ENCODE measurements around the gene PIEZO2.

- TF ChIP-seq CTCF (IDR thresholded peaks at IDR 0.05) (no peak), TCF7L2 (IDR thresholded peaks at IDR 0.05; ENCODE audit: low read depth, low read length) (no peak), SIN3A (IDR thresholded peaks at IDR 0.05; ENCODE audit: borderline replicate concordance, insufficient read depth, low read depth, low read length) (no peak), POLR2AphosphoS5 (IDR thresholded peaks at IDR 0.05; ENCODE audit: low read depth, low read length) (no peak)
Measured at GRCh38 chr18:11178951-11179549, 29.7 kb upstream of the PIEZO2 start.

Data from Panc1 (cell line).